H1 (cell line): ENCODE measurements around the gene C12orf43. TPM values are rescaled to one million over a fixed set of nuclear protein-coding genes. Genes with fewer than 3 reads are reported as not detected.

Experiments
- CTCF ChIA-PET: fragments of 300-600 bp; sonication (Branson Sonifier 250); formaldehyde crosslinking; loops from one replicate; lab custom pipeline; 2021; ENCODE audit not compliant: partially characterized antibody; lab: Charles Lee
- POLR2A ChIA-PET: fragments of 300-600 bp; sonication (Branson Sonifier 250); formaldehyde crosslinking; loops from one replicate; lab custom pipeline; 2021; ENCODE audit warnings: inconsistent platforms; ENCODE audit not compliant: partially characterized antibody; lab: Charles Lee
- DNase-seq, 2 experiments: peaks; one replicate each; pipeline versions ENCODE4 v3.0.0 to v3.0.0-alpha.2; 2010 to 2022; ENCODE audit warnings: low spot score in 2 of 2, low read depth in 1 of 2, mixed read lengths in 1 of 2
- FAIRE-seq: peaks from 2 replicates; lab custom pipeline; 2011; peaks lifted over from hg19 to GRCh38; lab: Jason Lieb, UNC
- H2AFZ ChIP-seq: 2 replicates; pipeline ENCODE4 v1.8.1; 2012; ENCODE audit warnings: low read length, inconsistent platforms
- H2AK5ac ChIP-seq: 2 replicates; pipeline ENCODE4 v1.6.1; 2013; ENCODE audit warnings: low read depth, low read length
- H2BK120ac ChIP-seq: replicated peaks from 2 replicates; pipeline ENCODE3; 2013; ENCODE audit warnings: low read depth, low read length, inconsistent platforms
- H2BK12ac ChIP-seq: 2 replicates; pipeline ENCODE4 v1.6.1; 2013; ENCODE audit warnings: low read depth, low read length
- H2BK15ac ChIP-seq: 2 replicates; pipeline ENCODE4 v1.6.1; 2013; ENCODE audit warnings: low read length
- H2BK20ac ChIP-seq: 2 replicates; pipeline ENCODE4 v1.6.1; 2013; ENCODE audit warnings: low read length
- H2BK5ac ChIP-seq: 2 replicates; pipeline ENCODE4 v1.6.1; 2013; ENCODE audit warnings: low read depth, low read length
- H3K14ac ChIP-seq: 2 replicates; pipeline ENCODE4 v1.6.1; 2013; ENCODE audit warnings: inconsistent platforms; ENCODE audit not compliant: insufficient read length
- H3K18ac ChIP-seq: 2 replicates; pipeline ENCODE4 v1.6.1; 2013; ENCODE audit warnings: low read length; ENCODE audit errors: extremely low read depth
- H3K23ac ChIP-seq: 2 replicates; pipeline ENCODE4 v1.6.1; 2013; ENCODE audit warnings: inconsistent platforms; ENCODE audit not compliant: insufficient read length
- H3K23me2 ChIP-seq: 2 replicates; pipeline ENCODE4 v1.6.1; 2013; ENCODE audit warnings: low read depth, low read length
- H3K27ac ChIP-seq: 2 replicates; pipeline ENCODE4 v1.6.1; 2011; ENCODE audit warnings: low read depth, low read length, inconsistent platforms
- H3K27me3 ChIP-seq, 4 experiments: replicated peaks in 1 of 4; 1 replicate in 1 of 4; 2 replicates in 3 of 4; pipeline versions ENCODE4 v1.6.1 to v1.8.1; 2011 to 2013; ENCODE audit warnings: low read length in 3 of 4, mild to moderate bottlenecking in 3 of 4, inconsistent platforms in 2 of 4, mixed read lengths in 2 of 4, moderate library complexity in 1 of 4; ENCODE audit not compliant: control insufficient read depth in 3 of 4, insufficient read depth in 3 of 4; ENCODE audit errors: extremely low read depth in 1 of 4
- H3K36me3 ChIP-seq, 4 experiments: 2 replicates each; pipeline versions ENCODE4 v1.6.1 to v1.8.1; 2011 to 2013; ENCODE audit warnings: mild to moderate bottlenecking in 4 of 4, low read length in 3 of 4, moderate library complexity in 2 of 4, control low read depth in 1 of 4, inconsistent platforms in 1 of 4; ENCODE audit not compliant: insufficient read depth in 4 of 4, control insufficient read depth in 2 of 4
- H3K4ac ChIP-seq: replicated peaks from 2 replicates; pipeline ENCODE3; 2013; ENCODE audit warnings: low read length, low read depth, mixed read lengths, inconsistent platforms; ENCODE audit not compliant: insufficient read length
- H3K4me1 ChIP-seq, 4 experiments: replicated peaks in 1 of 4; 1 replicate in 1 of 4; 2 replicates in 3 of 4; pipeline versions ENCODE4 v1.6.1 to v1.8.1; 2011 to 2013; ENCODE audit warnings: low read length in 3 of 4, inconsistent platforms in 2 of 4, mixed read lengths in 1 of 4; ENCODE audit not compliant: insufficient read depth in 4 of 4, control insufficient read depth in 3 of 4
- H3K4me2 ChIP-seq, 2 experiments: 2 replicates each; pipeline versions ENCODE4 v1.6.1 to v1.8.1; 2011 to 2013; ENCODE audit warnings: low read depth in 2 of 2, low read length in 2 of 2, control low read depth in 1 of 2, inconsistent platforms in 1 of 2, mild to moderate bottlenecking in 1 of 2; ENCODE audit not compliant: insufficient read depth in 1 of 2
- H3K4me3 ChIP-seq, 4 experiments: fragments of 200-600, 300-600 bp in 1 of 4; sonication (generic), shearing (Covaris generic), sonication (Bioruptor Twin) in 1 of 4; 2 replicates each; pipeline versions ENCODE4 v1.5.1 to v1.8.1; 2011 to 2016; ENCODE audit warnings: low read length in 4 of 4, low read depth in 3 of 4, control low read depth in 2 of 4, inconsistent platforms in 2 of 4, mild to moderate bottlenecking in 2 of 4, mixed read lengths in 1 of 4, moderate library complexity in 1 of 4; ENCODE audit not compliant: insufficient read depth in 2 of 4; ENCODE audit errors: extremely low read depth in 1 of 4
- H3K56ac ChIP-seq: replicated peaks from 2 replicates; pipeline ENCODE3; 2013; ENCODE audit warnings: low read depth, mild to moderate bottlenecking, mixed read lengths, low read length, inconsistent platforms; ENCODE audit not compliant: insufficient read length
- H3K79me1 ChIP-seq: 2 replicates; pipeline ENCODE4 v1.6.1; 2013; ENCODE audit warnings: low read depth, low read length, control low read depth
- H3K79me2 ChIP-seq, 2 experiments: 2 replicates each; pipeline versions ENCODE4 v1.6.1 to v1.8.1; 2012 to 2013; ENCODE audit warnings: low read length in 2 of 2, mild to moderate bottlenecking in 2 of 2, inconsistent platforms in 1 of 2; ENCODE audit not compliant: insufficient read depth in 2 of 2, control insufficient read depth in 1 of 2
- H3K9ac ChIP-seq, 4 experiments: replicated peaks in 1 of 4; 1 replicate in 1 of 4; 2 replicates in 3 of 4; pipeline versions ENCODE4 v1.6.1 to v1.8.1; 2011 to 2013; ENCODE audit warnings: low read depth in 3 of 4, low read length in 3 of 4, control low read depth in 2 of 4, mild to moderate bottlenecking in 2 of 4, moderate library complexity in 2 of 4, inconsistent platforms in 1 of 4; ENCODE audit errors: extremely low read depth in 1 of 4
- H3K9me3 ChIP-seq, 2 experiments: 2 replicates each; pipeline versions ENCODE4 v1.6.1 to v1.8.1; 2012 to 2013; ENCODE audit warnings: mild to moderate bottlenecking in 2 of 2, moderate library complexity in 2 of 2, control low read depth in 1 of 2, inconsistent platforms in 1 of 2, low read depth in 1 of 2, low read length in 1 of 2, mixed read lengths in 1 of 2; ENCODE audit not compliant: insufficient read depth in 2 of 2
- H4K20me1 ChIP-seq, 2 experiments: replicated peaks in 1 of 2; 2 replicates each; pipeline versions ENCODE3 to v1.8.1; 2011 to 2013; ENCODE audit warnings: inconsistent platforms in 2 of 2, low read length in 2 of 2, mild to moderate bottlenecking in 1 of 2; ENCODE audit not compliant: insufficient read depth in 2 of 2, control insufficient read depth in 1 of 2
- H4K5ac ChIP-seq: 2 replicates; pipeline ENCODE4 v1.6.1; 2013; ENCODE audit warnings: low read length, low read depth, mixed read lengths, inconsistent platforms; ENCODE audit not compliant: insufficient read length
- H4K8ac ChIP-seq: 2 replicates; pipeline ENCODE4 v1.8.0; 2013; ENCODE audit warnings: mild to moderate bottlenecking, moderate library complexity, low read length, inconsistent platforms; ENCODE audit not compliant: insufficient read depth; ENCODE audit errors: extremely low read depth
- H4K91ac ChIP-seq: replicated peaks from 2 replicates; pipeline ENCODE3; 2013; ENCODE audit warnings: low read length, mixed read lengths, inconsistent platforms; ENCODE audit not compliant: insufficient read length
- CTBP2 ChIP-seq: IDR thresholded peaks from 2 replicates; pipeline ENCODE4 v1.7.0; 2011; ENCODE audit warnings: borderline replicate concordance, mild to moderate bottlenecking, moderate library complexity, mixed read lengths, low read length; ENCODE audit not compliant: insufficient read depth, insufficient read length
- RAD21 ChIP-seq, 2 experiments: IDR thresholded peaks in 1 of 2; conservative IDR thresholded peaks in 1 of 2; 2 replicates each; pipeline ENCODE4 v1.6.1; 2011; ENCODE audit warnings: low read depth in 2 of 2, low read length in 2 of 2, improper control_type of control experiment in 1 of 2, inconsistent platforms in 1 of 2, mild to moderate bottlenecking in 1 of 2, moderate library complexity in 1 of 2
- USF2 ChIP-seq: IDR thresholded peaks from 2 replicates; pipeline ENCODE4 v1.6.1; 2011; ENCODE audit warnings: low read length, improper control_type of control experiment
- WGBS, 2 experiments: shearing (Covaris generic) in 1 of 2; methylation state at CpG; one replicate each; pipeline versions ENCODE4 v1.1.6 to v1.1.7; 2013 to 2015; ENCODE audit warnings: low lambda C conversion rate in 2 of 2, mixed read lengths in 2 of 2, inconsistent platforms in 1 of 2, low coverage in 1 of 2, missing lambda C conversion rate in 1 of 2; ENCODE audit not compliant: insufficient replicate concordance in 2 of 2, insufficient coverage in 1 of 2, insufficient read length in 1 of 2; ENCODE audit errors: extremely low coverage in 1 of 2, missing lambda C conversion rate in 1 of 2; 5-methylcytosine and 5-hydroxymethylcytosine counted together
- polyA plus RNA-seq, 7 experiments: library from polyadenylated mRNA; depleted of rRNA in 3 of 7; stranded (reverse) in 5 of 7; unstranded in 2 of 7; fragments of >200 nt in 5 of 7; fragments of 200-250 nt in 2 of 7; gene quantifications; 1 replicate in 5 of 7; 2 replicates in 1 of 7; 4 replicates in 1 of 7; pipeline versions ENCODE4 v1.2.1 to v1.2.3, GENCODE V29; 2011 to 2013; ENCODE audit warnings: missing spikeins in 2 of 7, mixed read lengths in 2 of 7
- total RNA-seq: library from RNA; stranded (reverse); fragmentation: NEBNext Ultra II Directional; extraction: Animal tissue kit (Norgen Biotek cat#: 25700); gene quantifications from 2 replicates; pipeline ENCODE4 v1.2.1, GENCODE V29; 2021

Gene C12orf43
- total and polyA plus RNA-seq, 2 of the 8 experiments (the other 6 are each of a cell fraction or from before 2014, with no cell fraction given) = 9.2 to 22.3 TPM

- no peak overlapping the region for H3K9ac ChIP-seq
- no peak overlapping the region for H4K8ac ChIP-seq
- POLR2A ChIA-PET = no interaction called here
- no peak overlapping the region for H3K23ac ChIP-seq
- H3K4me2 ChIP-seq = no peak overlapping the region
- no peak overlapping the region for H4K91ac ChIP-seq
- no peak overlapping the region for H3K56ac ChIP-seq
- WGBS, 2 experiments = 80% methylated on average over 3 of the region's 3 CpGs; no CpG with 5 or more reads in 1 of the 2 experiments
- no peak overlapping the region for H3K4ac ChIP-seq
- no peak overlapping the region for H4K5ac ChIP-seq
- peaks cover 3% of the 10 kb centered on the region; the same call in 1 of the 2 replicates for H3K23me2 ChIP-seq
- FAIRE-seq (no peak), DNase-seq (no peak)
- H3K9me3 ChIP-seq = no peaks in the 10 kb centered on the region
- H2BK5ac ChIP-seq = no peak overlapping the region
- H4K20me1 ChIP-seq = peaks cover 2% of the 10 kb centered on the region in 2 experiments
- no peak overlapping the region for H3K27ac ChIP-seq
- no peak overlapping the region for H2BK15ac ChIP-seq
- TF ChIP-seq RAD21 (IDR thresholded peaks at IDR 0.05 in 1 of 2, conservative IDR thresholded peaks at IDR 0.05 in 1 of 2; ENCODE audit: low read depth in 2 of 2, low read length in 2 of 2) = 0 out of 4 replicates have a peak, but pooled peaks of 1 of the 2 experiments have one; percentile 6
- TF ChIP-seq CTBP2 = no peak
- TF ChIP-seq USF2 = no peak
- H3K36me3 ChIP-seq = peaks cover 10 to 18% (median 14%) of the 10 kb centered on the region in 4 experiments
- H2BK120ac ChIP-seq = no peak overlapping the region
- no peaks in the 10 kb centered on the region for H3K27me3 ChIP-seq
- H2BK20ac ChIP-seq = no peak overlapping the region
- CTCF ChIA-PET = interaction anchor here (0.9 to 1.3 kb wide), 4 partner anchors 8 to 209 kb away, joined by 3 to 5 read pairs (median 4); no protein-coding TSS in a partner anchor
- H2BK12ac ChIP-seq = no peak overlapping the region
- H3K4me3 ChIP-seq = no peak overlapping the region
- H3K79me1 ChIP-seq = no peaks in the 10 kb centered on the region; the same call in none of the 2 replicates
- peaks cover 0 to 4% (median 3%) of the 10 kb centered on the region in 4 experiments; a peak in 5 of 7 replicates for H3K4me1 ChIP-seq
- no peak overlapping the region for H3K14ac ChIP-seq
- H2AFZ ChIP-seq = no peak overlapping the region
- no peak overlapping the region for H2AK5ac ChIP-seq
- H3K79me2 ChIP-seq = peaks cover 0 to 13% of the 10 kb centered on the region in 2 experiments; a peak in 3 of 4 replicates
- no peak overlapping the region for H3K18ac ChIP-seq
Observed at GRCh38 chr12:121013715-121014114, 2.6 kb downstream of the C12orf43 start.
